SK-N-MC (cell line): ENCODE measurements around the gene LSM2.

ENCODE experiments used
- DNase-seq: peaks from one replicate; pipeline ENCODE4 v3.0.0-alpha.2; 2011; ENCODE audit warnings: low read depth, low spot score
- H3K27ac ChIP-seq: fragments of 200-600 bp; sonication (generic); 2 replicates; pipeline ENCODE4 v1.5.1; 2016; ENCODE audit warnings: mixed run types
- H3K36me3 ChIP-seq: fragments of 200-600 bp; sonication (generic); 2 replicates; pipeline ENCODE4 v1.6.1; 2017; ENCODE audit warnings: antibody characterized with exemption, low read length, mixed read lengths; ENCODE audit not compliant: insufficient read depth
- H3K4me3 ChIP-seq: fragments of 200-600 bp; sonication (generic); 2 replicates; pipeline ENCODE4 v1.5.1; 2016
- H3K9ac ChIP-seq: fragments of 200-600 bp; sonication (generic); 2 replicates; pipeline ENCODE4 v1.8.0; 2017; ENCODE audit warnings: mixed run types, mixed read lengths; ENCODE audit not compliant: insufficient read length
- H3K9me3 ChIP-seq: fragments of 200-600 bp; sonication (generic); 2 replicates; pipeline ENCODE4 v1.6.1; 2017; ENCODE audit warnings: low read depth, mild to moderate bottlenecking, antibody characterized with exemption, low read length, moderate library complexity, mixed read lengths
- EZH2 ChIP-seq: fragments of 200-600 bp; sonication (generic); IDR thresholded peaks from one replicate; pipeline ENCODE4 v1.6.1; 2017; ENCODE audit warnings: antibody characterized with exemption
- FOXP2 ChIP-seq: optimal IDR thresholded peaks from 2 replicates; pipeline ENCODE3; 2011; ENCODE audit warnings: mild to moderate bottlenecking, moderate library complexity; ENCODE audit not compliant: insufficient read depth; ENCODE audit errors: extremely low read length, control extremely low read depth
- POLR2AphosphoS5 ChIP-seq: IDR thresholded peaks from 2 replicates; pipeline ENCODE4 v1.6.1; 2012; ENCODE audit warnings: mild to moderate bottlenecking, low read depth, low read length, borderline replicate concordance

LSM2 gene

DNA sequence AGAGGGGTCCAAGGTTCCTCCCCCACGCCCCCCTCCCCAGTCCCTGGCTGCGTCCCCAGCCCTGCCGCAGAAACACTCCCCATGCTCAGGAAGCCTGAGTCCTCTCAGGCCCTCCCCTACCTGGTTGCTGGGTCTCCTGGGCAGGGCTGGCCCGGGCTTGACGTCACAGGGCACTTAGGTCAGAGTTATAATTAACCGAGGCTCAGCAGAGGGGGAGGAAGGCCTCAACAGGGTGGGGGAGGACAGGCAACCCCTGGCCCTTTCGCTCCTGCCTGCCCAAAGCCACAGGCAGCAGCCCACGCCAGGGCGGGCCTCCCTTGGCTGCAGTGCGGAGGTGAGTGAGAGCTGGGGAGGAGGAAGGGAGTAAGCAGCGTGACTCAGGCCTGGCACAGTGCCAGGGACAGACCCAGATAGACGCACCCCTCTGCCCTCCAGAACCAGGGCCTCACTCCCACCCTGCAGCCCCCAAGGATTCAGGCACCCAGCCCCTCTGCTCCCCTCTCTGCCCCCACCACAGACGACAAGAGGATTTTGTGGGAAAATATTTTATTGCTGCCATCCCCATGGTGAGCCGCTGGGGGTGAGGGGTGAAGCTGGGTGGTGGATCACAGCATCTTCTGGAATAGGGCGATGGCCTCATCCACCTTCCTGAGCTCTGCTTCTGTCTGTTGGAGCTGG, 29.6 kb downstream of the LSM2 start, which contains the start of gene VWA7:
Gene VWA7, minus strand, starts transcription at position 340 of the 678 bp plus-strand sequence. CDS start 549 bp downstream, outside the sequence.
- no peak within 1 kb of the TSS for H3K4me3 ChIP-seq
- H3K9me3 ChIP-seq = no peaks in the 10 kb centered on the region
- no peak for DNase-seq
- TF ChIP-seq EZH2 (no peak), FOXP2 (no peak), POLR2AphosphoS5 (peak; percentile 39)
- no peak within 1 kb of the TSS for H3K9ac ChIP-seq
- H3K36me3 ChIP-seq = peaks cover 44% of the 10 kb centered on the region
- H3K27ac ChIP-seq = peak within 1 kb of the TSS; percentile 46

DNA sequence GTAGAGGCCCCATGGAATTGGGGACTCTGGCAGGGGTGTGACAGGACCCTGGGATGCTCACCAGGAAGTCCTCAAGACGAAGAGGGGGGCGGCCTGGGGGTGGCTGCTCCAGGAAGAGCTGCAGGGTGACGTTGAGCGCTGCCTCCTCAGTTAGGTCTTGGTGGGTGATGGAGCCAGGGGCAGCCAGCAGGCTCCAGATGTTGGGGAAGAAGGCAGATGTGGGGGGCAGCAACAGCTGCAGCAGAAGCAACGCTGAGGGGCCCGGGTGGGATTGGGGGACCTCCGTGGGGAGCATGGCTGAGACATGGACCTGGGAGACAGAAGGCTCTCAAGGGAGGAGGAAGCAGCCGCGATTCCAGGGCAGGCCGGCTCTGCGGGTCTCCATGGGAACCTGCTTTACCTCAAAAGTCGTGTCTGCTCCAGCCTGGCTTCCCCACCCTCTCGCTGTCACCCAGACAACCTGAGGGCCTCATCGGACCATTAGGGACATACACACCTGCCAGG, 30.2 kb downstream of the LSM2 start:
- peaks cover 38% of the 10 kb centered on the region for H3K36me3 ChIP-seq
- DNase-seq = no peak
- no peaks in the 10 kb centered on the region for H3K9me3 ChIP-seq
- TF ChIP-seq EZH2 (no peak), FOXP2 (no peak), POLR2AphosphoS5 (no peak)
- H3K4me3 ChIP-seq = no peak overlapping the region
- H3K27ac ChIP-seq = no peak overlapping the region
- no peak overlapping the region for H3K9ac ChIP-seq

DNA sequence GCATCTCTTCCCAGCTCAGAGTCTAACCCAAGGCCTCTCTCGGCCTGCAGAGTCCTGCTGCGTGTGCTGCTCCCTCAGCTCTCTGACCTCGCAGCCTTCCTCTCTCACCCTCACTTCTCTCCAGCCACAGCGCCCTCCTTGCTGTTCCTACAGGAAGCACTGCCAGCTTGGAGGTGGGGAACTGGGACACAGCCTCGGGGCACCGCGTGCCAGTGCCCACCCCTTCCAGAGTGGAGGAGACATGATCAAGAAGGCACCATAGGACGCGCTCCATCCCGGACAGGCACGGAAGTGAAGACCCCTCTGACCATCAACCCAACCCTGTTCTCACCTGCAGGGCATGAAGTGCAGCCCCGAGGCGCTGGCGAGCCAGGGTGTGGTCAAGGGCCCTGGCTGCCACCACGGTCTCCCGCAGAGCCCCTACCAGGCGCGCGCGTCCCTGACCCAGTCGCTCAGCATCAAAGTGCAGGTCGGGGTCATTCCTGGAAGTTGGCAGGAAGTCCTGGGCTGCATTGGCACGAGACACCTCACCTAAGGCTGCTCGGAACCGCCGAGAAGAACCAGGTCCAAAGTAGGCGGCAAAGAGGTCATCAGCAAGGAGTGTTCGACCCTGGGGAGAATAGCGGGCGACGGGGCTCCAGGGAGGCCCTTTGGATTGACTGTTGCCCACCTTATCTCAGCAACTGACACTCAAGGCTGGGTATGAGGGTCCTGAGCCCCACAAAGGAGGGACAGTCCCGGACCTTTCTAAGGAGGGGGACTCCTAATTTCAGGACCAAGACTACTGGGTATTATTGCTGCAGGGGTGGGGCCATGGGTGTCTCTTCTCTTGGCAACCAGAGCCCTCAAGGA, 30.9 kb downstream of the LSM2 start:
- DNase-seq = no peak
- Histone ChIP-seq H3K4me3 (no peak overlapping the region), H3K9me3 (no peaks in the 10 kb centered on the region), H3K9ac (no peak overlapping the region), H3K27ac (no peak overlapping the region), H3K36me3 (peaks cover 31% of the 10 kb centered on the region)
- TF ChIP-seq FOXP2 (no peak), POLR2AphosphoS5 (no peak), EZH2 (no peak)

DNA sequence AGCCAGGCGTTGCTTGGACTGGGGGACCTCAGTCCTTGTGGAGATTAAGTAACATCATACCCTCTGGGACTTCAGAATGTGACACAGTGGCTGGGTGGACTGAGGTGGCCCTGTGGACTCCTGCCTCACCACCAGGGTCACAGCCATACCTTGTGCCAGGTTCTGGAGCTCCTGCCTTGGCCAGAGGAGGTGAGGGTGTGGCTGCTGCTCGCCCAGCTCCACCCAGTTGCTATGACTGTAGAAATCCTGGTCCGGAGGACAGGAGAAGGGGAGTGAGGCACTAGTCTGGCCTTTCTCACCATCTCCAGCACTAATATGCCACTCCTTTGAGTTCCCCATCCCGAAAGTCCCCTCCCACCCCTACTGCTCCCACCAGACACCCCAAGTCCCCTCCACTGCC, 31.6 kb downstream of the LSM2 start:
- no peak overlapping the region for H3K9ac ChIP-seq
- TF ChIP-seq EZH2 = no peak
- TF ChIP-seq FOXP2 = no peak
- TF ChIP-seq POLR2AphosphoS5 = no peak
- no peak overlapping the region for H3K27ac ChIP-seq
- no peak for DNase-seq
- peaks cover 25% of the 10 kb centered on the region for H3K36me3 ChIP-seq
- H3K9me3 ChIP-seq = no peaks in the 10 kb centered on the region
- H3K4me3 ChIP-seq = no peak overlapping the region

DNA sequence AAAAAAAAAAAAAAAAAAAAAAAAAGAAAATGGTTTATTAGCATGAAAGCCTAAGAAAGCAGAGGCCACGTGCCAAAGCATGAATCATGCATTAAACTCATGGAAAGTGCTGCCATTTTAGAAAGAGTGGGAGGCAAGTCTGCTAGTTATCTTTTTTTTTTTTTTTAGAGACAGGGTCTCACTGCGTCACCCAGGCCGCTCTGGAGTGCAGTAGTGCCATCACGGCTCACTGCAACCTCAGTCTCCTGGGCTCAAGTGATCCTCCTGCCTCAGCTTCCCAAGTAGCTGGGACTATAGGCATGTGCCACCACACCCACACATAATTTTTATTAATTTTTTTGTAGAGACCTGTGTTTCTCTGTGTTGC, 34.8 kb downstream of the LSM2 start:
- no peak overlapping the region for H3K9ac ChIP-seq
- H3K4me3 ChIP-seq = no peak overlapping the region
- TF ChIP-seq POLR2AphosphoS5 (no peak), EZH2 (no peak), FOXP2 (no peak)
- DNase-seq = no peak
- H3K36me3 ChIP-seq = no peaks in the 10 kb centered on the region
- no peak overlapping the region for H3K27ac ChIP-seq
- H3K9me3 ChIP-seq = no peaks in the 10 kb centered on the region

DNA sequence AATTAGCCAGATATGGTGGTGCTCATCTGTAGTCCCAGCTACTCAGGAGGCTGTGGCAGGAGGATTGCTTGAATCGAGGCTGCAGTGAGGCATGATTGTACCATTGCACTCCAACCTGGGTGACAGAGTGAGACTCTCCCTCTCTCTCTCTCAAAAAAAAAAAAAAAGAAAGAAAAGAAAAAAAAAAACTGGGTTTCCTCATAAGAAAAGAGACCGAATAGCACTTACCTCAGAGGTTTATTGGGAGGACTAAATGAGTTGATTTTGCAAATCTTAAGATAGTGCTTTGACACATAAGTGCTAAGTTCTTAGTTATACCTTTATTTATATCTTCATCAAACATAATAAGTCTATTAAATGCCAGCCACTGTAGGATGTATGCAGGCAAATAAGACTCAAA, 35.9 kb downstream of the LSM2 start:
- H3K4me3 ChIP-seq = no peak overlapping the region
- no peak for DNase-seq
- no peaks in the 10 kb centered on the region for H3K36me3 ChIP-seq
- H3K27ac ChIP-seq = no peak overlapping the region
- H3K9me3 ChIP-seq = no peaks in the 10 kb centered on the region
- no peak overlapping the region for H3K9ac ChIP-seq
- TF ChIP-seq POLR2AphosphoS5 (no peak), FOXP2 (no peak), EZH2 (no peak)

DNA sequence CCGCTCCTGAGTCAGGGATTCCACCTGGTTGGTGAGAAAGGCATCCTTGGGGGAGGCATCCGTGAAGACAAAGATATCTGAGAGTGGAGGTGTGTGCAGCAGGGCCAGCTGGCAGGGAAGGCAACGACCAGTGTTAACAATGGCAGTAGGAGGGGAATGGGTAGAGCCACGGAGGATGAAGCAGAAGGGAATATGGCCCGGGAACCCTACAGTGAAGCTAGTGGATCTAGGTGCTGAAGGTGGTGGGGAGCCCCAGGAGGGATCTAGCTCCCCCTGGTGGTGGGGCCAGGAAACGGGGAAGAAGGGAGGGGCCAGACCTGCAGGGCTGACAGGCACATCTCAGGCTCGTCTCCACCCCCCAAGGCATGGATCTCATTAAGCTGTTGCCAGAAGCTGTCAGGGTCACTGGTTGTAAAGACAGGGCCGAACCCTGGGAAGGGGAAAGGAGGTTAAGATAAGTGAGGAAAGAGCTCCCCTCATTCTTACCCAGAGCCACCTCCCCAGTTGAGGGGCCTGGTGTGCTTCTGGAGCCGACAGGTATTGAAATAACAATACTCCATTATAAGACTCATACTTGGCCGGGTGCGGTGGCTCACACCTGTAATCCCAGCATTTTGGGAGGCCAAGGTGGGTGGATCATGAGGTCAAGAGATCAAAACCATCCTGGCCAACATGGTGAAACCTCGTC, 36.9 kb downstream of the LSM2 start:
- Histone ChIP-seq H3K27ac (no peak overlapping the region), H3K9me3 (no peaks in the 10 kb centered on the region), H3K36me3 (no peaks in the 10 kb centered on the region), H3K9ac (no peak overlapping the region), H3K4me3 (no peak overlapping the region)
- TF ChIP-seq POLR2AphosphoS5 = no peak
- no peak for TF ChIP-seq FOXP2
- TF ChIP-seq EZH2 = no peak
- DNase-seq = no peak

DNA sequence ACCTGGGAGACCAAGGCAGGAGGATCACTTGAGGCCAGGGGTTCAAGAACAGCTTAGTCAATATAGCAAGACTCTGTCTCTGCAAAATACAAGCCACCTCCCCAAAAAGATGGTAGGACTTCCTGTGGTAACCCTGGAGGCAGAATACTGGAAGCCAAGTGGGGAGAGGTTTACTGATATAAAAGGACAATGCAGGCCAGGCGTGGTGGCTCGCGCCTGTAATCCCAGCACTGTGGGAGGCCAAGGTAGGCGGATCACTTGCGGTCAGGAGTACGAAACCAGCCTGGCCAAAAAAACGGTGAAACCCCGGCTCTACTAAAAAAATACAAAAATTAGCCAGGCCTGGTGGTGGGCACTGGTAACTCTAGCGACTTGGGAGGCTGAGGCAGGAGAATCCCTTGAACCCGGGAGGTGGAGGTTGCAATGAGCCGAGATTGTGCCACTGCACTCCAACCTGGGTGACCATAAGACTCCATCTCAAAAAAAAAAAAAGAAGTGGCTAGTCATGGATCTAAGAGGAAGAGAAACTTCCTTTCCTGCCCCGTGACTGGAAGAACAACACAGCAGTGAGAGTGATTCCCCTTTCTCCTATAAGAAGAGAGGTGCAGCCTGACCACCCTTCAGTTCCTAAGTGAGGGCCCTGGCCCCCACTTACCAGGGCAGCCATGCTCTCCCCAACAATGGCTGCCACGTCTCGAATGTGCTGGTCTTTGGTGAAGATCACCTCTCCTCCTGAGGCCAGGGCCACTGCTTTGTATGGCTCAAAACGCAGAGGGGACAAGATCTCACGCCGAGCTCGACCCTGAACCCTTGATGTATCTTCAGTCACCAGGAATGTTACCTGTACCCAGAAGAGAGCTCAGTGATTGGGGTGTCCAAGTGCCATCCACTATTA, 38.2 kb downstream of the LSM2 start:
- H3K36me3 ChIP-seq = peaks cover 1% of the 10 kb centered on the region; the same call in 1 of the 2 replicates
- no peak overlapping the region for H3K4me3 ChIP-seq
- no peak overlapping the region for H3K27ac ChIP-seq
- no peaks in the 10 kb centered on the region for H3K9me3 ChIP-seq
- TF ChIP-seq FOXP2 = no peak
- TF ChIP-seq EZH2 = no peak
- no peak for TF ChIP-seq POLR2AphosphoS5
- no peak overlapping the region for H3K9ac ChIP-seq
- DNase-seq = no peak
